SK-N-SH treated with all-trans-retinoic acid at 6 μM for 48 hours (cell line): ENCODE data around the gene CDK5RAP2.

Source experiments
- ARNTL ChIP-seq: fragments of 450-650 bp; formaldehyde crosslinking; IDR thresholded peaks from 2 replicates; pipeline ENCODE4 v1.5.0; 2020; ENCODE audit warnings: low read depth, mild to moderate bottlenecking, moderate library complexity, borderline replicate concordance
- ESRRG ChIP-seq: fragments of 250-450 bp; sonication (Bioruptor Pico); IDR thresholded peaks from 2 replicates; pipeline ENCODE4 v1.6.1; 2021; ENCODE audit warnings: mild to moderate bottlenecking
- SNAI2 ChIP-seq: fragments of 250-450 bp; sonication (Bioruptor Pico); IDR thresholded peaks from 2 replicates; pipeline ENCODE4 v1.5.0; 2020; ENCODE audit warnings: mild to moderate bottlenecking, moderate library complexity
- ZC3H10 ChIP-seq: fragments of 250-450 bp; sonication (Bioruptor Pico); IDR thresholded peaks from 2 replicates; pipeline ENCODE4 v1.5.1; 2021; ENCODE audit warnings: mild to moderate bottlenecking, moderate library complexity
- TF ChIP-seq, protein P1 (sequence below): fragments of 250-450 bp; sonication (Bioruptor Pico); IDR thresholded peaks from 2 replicates; pipeline ENCODE4 v1.8.0; 2020; ENCODE audit warnings: mild to moderate bottlenecking, moderate library complexity, borderline replicate concordance
- TF ChIP-seq, protein P2 (sequence below): fragments of 250-450 bp; sonication (Bioruptor Pico); IDR thresholded peaks from 2 replicates; pipeline ENCODE4 v1.5.1; 2020; ENCODE audit warnings: low read depth, mild to moderate bottlenecking, moderate library complexity

DNA sequence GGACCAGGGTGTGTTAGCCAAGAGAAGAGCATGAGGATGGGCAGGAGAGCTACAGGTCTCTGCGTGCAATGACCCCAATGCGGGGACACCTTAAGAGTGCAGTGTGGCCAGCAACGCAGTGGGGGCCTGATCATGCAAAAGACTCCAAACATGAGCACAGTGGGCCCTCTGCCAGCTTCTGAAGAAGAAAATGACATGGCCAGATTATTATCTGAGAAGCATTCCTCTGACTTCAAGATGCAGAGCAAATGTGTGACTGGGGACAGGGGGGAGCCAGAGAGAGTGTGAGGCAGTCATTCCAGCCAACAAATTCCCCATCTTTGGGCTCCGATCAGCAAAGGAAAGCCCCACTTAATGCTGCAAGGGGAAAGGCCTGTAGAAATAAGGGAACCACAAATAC lies 229.4 kb downstream of the CDK5RAP2 start:
- TF ChIP-seq, protein P1, sequence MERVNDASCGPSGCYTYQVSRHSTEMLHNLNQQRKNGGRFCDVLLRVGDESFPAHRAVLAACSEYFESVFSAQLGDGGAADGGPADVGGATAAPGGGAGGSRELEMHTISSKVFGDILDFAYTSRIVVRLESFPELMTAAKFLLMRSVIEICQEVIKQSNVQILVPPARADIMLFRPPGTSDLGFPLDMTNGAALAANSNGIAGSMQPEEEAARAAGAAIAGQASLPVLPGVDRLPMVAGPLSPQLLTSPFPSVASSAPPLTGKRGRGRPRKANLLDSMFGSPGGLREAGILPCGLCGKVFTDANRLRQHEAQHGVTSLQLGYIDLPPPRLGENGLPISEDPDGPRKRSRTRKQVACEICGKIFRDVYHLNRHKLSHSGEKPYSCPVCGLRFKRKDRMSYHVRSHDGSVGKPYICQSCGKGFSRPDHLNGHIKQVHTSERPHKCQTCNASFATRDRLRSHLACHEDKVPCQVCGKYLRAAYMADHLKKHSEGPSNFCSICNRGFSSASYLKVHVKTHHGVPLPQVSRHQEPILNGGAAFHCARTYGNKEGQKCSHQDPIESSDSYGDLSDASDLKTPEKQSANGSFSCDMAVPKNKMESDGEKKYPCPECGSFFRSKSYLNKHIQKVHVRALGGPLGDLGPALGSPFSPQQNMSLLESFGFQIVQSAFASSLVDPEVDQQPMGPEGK (CRISPR knock-in tag), result no peak
- TF ChIP-seq ESRRG (CRISPR knock-in tag) (no peak), ZC3H10 (CRISPR knock-in tag) (no peak), SNAI2 (no peak), ARNTL (CRISPR knock-in tag) (no peak)
- TF ChIP-seq, protein P2, sequence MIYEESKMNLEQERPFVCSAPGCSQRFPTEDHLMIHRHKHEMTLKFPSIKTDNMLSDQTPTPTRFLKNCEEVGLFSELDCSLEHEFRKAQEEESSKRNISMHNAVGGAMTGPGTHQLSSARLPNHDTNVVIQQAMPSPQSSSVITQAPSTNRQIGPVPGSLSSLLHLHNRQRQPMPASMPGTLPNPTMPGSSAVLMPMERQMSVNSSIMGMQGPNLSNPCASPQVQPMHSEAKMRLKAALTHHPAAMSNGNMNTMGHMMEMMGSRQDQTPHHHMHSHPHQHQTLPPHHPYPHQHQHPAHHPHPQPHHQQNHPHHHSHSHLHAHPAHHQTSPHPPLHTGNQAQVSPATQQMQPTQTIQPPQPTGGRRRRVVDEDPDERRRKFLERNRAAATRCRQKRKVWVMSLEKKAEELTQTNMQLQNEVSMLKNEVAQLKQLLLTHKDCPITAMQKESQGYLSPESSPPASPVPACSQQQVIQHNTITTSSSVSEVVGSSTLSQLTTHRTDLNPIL, result no peak
